ENCODE measurements around the gene TAP2.

TAP2 gene

DNA sequence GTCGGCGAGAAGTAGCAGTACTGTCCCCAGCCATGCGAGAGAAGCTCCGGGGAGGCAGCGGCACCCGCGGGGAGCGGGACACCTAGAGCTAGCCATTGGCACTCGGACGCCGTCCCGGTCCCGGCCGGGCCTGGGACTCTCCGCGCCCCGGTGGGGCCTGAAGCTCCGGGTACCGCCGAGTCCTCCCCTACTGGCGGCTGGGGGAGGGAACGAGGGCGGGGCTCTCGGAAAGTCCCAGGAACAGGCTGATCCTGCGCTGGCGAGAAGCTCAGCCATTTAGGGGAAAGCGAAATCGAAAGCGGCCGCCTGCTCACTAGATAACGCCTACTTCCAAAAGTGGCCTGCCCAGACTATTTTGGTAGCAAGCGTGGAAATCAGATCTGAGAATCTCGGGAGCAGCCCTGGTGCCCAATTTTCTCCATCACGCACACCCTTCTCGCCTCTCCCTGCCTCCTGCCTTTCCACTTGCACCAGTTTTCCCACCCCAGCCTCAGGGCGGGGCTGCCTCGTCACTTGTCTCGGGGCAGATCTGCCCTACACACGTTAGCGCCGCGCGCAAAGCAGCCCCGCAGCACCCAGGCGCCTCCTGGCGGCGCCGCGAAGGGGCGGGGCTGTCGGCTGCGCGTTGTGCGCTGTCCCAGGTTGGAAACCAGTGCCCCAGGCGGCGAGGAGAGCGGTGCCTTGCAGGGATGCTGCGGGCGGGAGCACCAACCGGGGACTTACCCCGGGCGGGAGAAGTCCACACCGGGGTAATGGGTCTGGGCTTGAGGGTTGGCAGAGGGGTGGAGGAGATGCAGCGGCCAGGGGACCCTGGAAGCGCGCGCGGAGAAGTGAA is 15.2 kb upstream of the TAP2 start, which contains the start of the genes PSMB9 and TAP1:
PSMB9 (plus strand) TSS at position 652 of the 835 bp plus-strand sequence; CDS start at position 690, 38 bp downstream.
TAP1 (minus strand) TSS at position 164 of the 835 bp plus-strand sequence; CDS start at position 96, 68 bp downstream.
- TF ChIP-seq, protein P1, sequence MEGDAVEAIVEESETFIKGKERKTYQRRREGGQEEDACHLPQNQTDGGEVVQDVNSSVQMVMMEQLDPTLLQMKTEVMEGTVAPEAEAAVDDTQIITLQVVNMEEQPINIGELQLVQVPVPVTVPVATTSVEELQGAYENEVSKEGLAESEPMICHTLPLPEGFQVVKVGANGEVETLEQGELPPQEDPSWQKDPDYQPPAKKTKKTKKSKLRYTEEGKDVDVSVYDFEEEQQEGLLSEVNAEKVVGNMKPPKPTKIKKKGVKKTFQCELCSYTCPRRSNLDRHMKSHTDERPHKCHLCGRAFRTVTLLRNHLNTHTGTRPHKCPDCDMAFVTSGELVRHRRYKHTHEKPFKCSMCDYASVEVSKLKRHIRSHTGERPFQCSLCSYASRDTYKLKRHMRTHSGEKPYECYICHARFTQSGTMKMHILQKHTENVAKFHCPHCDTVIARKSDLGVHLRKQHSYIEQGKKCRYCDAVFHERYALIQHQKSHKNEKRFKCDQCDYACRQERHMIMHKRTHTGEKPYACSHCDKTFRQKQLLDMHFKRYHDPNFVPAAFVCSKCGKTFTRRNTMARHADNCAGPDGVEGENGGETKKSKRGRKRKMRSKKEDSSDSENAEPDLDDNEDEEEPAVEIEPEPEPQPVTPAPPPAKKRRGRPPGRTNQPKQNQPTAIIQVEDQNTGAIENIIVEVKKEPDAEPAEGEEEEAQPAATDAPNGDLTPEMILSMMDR (IDR thresholded peaks at IDR 0.05; ENCODE audit: borderline replicate concordance, insufficient read depth, low read depth, low read length), result peak; percentile 88
- peak within 1 kb of the TSS; percentile 86 for H3K4me3 ChIP-seq (ENCODE audit: low read depth, low read length)

DNA sequence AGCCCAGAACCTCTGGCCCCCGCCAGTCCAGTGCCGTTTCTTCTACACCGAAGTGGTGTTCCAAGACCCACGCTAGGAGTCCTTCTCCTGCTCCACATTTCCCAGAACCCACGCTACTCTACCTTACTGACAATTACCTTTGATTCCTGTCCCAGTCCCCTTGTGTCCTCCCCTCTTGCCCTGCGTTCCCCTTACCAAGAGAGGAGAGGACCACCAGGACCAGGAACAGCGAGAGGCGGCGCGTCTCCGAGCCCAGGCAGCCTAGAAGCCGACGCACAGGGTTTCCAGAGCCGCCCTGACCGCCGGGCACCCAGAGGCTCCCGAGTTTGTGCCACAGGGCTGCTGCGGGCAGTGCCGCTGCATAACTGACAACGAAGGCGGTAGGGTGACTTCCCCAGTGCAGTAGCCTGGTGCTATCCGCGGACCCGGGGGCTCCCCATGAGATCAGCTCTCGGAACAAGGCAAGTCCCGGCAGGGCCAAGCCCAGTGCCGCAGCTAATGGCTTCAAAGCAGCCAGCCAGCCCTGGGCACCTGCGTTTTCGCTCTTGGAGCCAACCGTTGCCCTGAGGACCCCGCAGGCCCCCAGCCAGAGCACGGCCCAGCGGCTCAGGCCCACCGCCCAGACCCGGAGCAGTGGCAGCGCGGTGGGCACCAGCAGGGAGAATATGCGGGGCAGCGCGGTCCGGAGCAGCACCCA is 14.5 kb upstream of the TAP2 start:
- H3K4me3 ChIP-seq (ENCODE audit: low read depth, low read length), result peak overlapping the region; percentile 86
- TF ChIP-seq, protein P1 (IDR thresholded peaks at IDR 0.05; ENCODE audit: borderline replicate concordance, insufficient read depth, low read depth, low read length), result no peak

DNA sequence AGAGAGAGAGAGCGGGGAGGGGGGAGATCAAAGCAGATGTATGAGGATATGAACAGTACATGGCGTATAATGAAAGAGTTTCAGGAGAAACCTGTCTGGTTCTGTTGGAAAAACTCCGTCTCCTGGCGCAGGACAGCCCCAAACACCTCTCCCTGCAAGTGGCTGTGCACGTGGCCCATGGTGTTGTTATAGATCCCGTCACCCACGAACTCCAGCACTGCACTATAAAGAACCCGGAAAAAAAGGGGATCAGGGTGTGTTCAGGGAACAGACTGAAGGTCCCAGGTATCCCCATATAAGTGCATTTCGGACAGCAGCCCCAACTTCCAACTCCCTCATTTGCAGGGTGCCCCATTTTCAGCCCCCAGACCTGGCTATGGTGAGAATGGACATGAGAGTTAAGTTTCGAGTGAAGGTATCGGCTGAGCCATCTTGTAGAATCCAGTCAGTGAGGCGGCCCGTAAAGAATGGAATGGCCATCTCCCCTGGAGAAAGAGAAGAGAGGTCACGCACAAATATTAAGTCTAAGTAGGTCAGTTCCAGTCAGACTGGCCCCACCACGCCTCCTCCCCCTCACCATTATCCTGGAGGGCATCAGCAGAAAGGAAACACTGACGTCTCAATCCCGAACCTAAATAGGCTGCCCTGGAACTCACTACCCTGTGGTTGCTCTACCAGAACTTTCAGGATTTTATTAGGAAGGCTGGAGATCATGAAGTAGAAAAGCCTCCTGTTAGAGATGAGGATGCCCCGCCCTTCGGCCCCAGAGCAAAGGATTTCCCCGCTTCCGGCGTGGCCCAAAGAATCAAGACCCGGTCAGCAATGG is 13.7 kb upstream of the TAP2 start:
- peak overlapping the region; percentile 86 for H3K4me3 ChIP-seq (ENCODE audit: low read depth, low read length)

DNA sequence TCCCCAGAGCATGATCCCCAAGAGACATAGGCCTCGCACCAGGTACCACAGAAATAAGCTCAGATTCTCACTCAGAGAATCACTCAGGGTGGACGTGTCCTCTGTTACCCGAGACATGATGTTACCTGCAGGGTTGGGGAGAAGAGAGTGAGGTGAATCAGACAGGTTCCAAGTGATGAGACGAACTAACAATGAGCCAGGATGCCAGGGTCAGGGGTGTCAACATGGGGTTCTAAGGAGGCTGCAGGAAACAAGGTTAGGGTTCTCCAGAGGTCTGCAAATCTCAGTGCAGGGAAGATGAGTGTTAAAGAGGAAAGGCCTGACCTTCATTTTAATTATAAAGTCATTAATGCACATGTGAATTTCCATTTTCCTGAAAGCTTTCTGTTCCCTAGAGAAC is 12.5 kb upstream of the TAP2 start:
- TF ChIP-seq, protein P1 (IDR thresholded peaks at IDR 0.05; ENCODE audit: borderline replicate concordance, insufficient read depth, low read depth, low read length), result no peak
- H3K4me3 ChIP-seq (ENCODE audit: low read depth, low read length), result no peak overlapping the region

More for the DNA sequence above, 13.7 kb upstream of the TAP2 start:
- TF ChIP-seq, protein P1 (IDR thresholded peaks at IDR 0.05; ENCODE audit: borderline replicate concordance, insufficient read depth, low read depth, low read length), result no peak

DNA sequence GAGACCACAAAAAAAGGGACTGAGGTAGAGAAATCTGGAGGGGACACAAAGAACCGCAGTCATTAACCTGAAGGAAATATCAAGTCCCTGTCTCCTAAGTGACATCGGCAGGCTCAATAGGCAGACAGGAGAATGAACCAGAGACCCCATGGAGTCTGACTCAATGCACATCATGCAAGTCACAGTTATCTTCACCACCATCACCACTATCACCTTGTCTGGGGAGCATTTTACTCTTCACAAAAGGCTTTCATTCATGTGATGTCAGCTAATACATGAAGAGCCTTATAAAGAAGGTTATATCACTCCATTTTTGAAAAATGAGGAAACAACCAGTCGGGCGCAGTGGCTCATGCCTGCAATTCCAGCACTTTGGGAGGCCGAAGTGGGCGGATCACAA is 10.6 kb upstream of the TAP2 start:
- TF ChIP-seq, protein P1 (IDR thresholded peaks at IDR 0.05; ENCODE audit: borderline replicate concordance, insufficient read depth, low read depth, low read length), result no peak

DNA sequence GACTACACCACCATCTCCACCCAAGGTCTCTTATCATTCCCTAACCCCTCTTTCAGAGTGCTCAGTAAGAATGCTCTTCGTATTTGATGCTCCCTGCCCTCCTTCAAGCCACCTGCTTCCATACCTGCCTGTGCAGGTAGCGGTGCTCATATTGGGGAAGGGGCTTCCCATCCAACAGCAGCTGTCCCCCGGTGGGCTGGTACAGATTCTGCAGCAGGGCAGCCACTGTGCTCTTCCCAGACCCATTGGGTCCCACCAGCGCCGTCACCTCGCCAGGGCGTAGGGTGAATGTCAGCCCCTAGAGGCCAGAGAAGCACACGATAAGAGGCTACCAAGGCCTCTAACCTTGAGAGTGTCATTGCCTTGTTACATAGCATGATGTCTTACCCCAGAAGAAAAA is 9.3 kb upstream of the TAP2 start:
- no peak overlapping the region for H3K4me3 ChIP-seq (ENCODE audit: low read depth, low read length)
- TF ChIP-seq, protein P1 (IDR thresholded peaks at IDR 0.05; ENCODE audit: borderline replicate concordance, insufficient read depth, low read depth, low read length), result 0 out of 2 replicates have a peak, but pooled peaks have one; percentile 3

More for the DNA sequence above, 10.6 kb upstream of the TAP2 start:
- H3K4me3 ChIP-seq (ENCODE audit: low read depth, low read length), result no peak overlapping the region

Measured in GM12875 (cell line).